ENCODE data around the gene MED27.

MED27 gene

DNA sequence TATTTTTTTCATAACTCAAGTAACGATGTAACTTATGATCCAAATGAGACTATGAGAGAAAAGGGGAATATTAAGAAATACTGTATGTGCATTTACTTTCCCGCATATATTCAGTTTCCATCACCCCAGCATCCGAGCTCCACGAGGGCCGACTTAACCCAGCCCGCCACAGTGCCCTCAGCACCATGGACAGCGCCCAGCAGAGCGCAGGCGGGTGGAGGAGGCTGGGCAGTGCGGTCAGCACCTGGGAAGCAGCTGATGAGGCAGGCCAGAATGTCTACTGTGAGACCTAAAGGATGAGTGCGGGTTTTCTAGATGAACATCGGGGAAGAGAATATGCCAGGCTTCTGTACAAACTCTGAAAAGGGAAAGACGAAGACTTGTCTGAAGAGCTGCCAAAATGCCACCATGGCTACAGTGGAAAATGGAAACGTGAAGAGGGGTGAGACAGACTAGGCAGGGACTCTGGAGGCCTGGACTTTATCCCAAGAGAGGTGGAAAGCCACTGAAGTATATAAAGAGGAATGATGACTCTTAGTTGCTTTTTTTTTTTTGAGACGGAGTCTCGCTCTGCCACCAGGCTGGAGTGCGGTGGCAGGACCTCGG lies 34.5 kb upstream of the MED27 start:
- Histone ChIP-seq H3K4me3 (ENCODE audit: low read length, poor library complexity, severe bottlenecking) (no peak overlapping the region), H3F3A (ENCODE audit: low read depth) (no peaks in the 10 kb centered on the region), H3K4me2 (ENCODE audit: low read depth, low read length, poor library complexity, severe bottlenecking) (no peak overlapping the region), H3K79me2 (ENCODE audit: insufficient read depth, low read length) (no peaks in the 10 kb centered on the region), H4K20me1 (ENCODE audit: insufficient read depth, low read length, poor library complexity, severe bottlenecking) (no peaks in the 10 kb centered on the region), H3K27me3 (ENCODE audit: insufficient read depth, low read length, poor library complexity, severe bottlenecking) (no peaks in the 10 kb centered on the region), H3K9me2 (replicated peaks; ENCODE audit: low read depth, low read length) (no peaks in the 10 kb centered on the region), H3K9ac (ENCODE audit: low read depth, low read length, poor library complexity, severe bottlenecking) (no peak overlapping the region), H3K36me3 (ENCODE audit: insufficient read depth, low read length) (no peaks in the 10 kb centered on the region), H3K4me1 (ENCODE audit: insufficient read depth, low read length, poor library complexity, severe bottlenecking) (no peaks in the 10 kb centered on the region), H2AFZ (ENCODE audit: low read length) (no peak overlapping the region), H3K9me3 (ENCODE audit: insufficient read depth, low read depth, low read length) (no peaks in the 10 kb centered on the region)
- no peak for TF ChIP-seq EZH2phosphoT487 (IDR thresholded peaks at IDR 0.05; ENCODE audit: borderline replicate concordance)
- TF ChIP-seq, protein P1, sequence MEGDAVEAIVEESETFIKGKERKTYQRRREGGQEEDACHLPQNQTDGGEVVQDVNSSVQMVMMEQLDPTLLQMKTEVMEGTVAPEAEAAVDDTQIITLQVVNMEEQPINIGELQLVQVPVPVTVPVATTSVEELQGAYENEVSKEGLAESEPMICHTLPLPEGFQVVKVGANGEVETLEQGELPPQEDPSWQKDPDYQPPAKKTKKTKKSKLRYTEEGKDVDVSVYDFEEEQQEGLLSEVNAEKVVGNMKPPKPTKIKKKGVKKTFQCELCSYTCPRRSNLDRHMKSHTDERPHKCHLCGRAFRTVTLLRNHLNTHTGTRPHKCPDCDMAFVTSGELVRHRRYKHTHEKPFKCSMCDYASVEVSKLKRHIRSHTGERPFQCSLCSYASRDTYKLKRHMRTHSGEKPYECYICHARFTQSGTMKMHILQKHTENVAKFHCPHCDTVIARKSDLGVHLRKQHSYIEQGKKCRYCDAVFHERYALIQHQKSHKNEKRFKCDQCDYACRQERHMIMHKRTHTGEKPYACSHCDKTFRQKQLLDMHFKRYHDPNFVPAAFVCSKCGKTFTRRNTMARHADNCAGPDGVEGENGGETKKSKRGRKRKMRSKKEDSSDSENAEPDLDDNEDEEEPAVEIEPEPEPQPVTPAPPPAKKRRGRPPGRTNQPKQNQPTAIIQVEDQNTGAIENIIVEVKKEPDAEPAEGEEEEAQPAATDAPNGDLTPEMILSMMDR (conservative IDR thresholded peaks at IDR 0.05; ENCODE audit: low read length), result no peak

DNA sequence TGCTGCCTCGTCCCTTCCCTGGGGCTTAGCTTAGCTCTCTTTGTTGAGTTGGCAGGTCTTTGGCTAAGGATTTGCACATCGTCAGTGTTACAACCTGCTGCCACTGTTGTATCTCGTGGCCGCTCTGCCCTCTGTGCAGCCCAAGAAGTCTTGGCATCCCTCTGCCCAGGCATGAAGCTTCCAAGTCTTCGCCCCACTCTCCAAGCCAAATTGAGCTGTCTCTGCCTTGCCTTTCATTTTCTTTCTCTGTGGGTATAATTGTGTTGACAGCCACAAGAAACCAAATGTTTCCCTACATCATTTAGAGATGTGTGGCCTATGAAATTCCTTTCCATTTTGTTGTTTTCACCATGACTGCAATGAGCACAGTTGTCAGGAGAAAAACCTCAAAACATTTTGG lies 29.6 kb upstream of the MED27 start:
- Histone ChIP-seq H4K20me1 (ENCODE audit: insufficient read depth, low read length, poor library complexity, severe bottlenecking) (no peaks in the 10 kb centered on the region), H3K9me3 (ENCODE audit: insufficient read depth, low read depth, low read length) (no peaks in the 10 kb centered on the region), H3K79me2 (ENCODE audit: insufficient read depth, low read length) (no peaks in the 10 kb centered on the region), H3K36me3 (ENCODE audit: insufficient read depth, low read length) (no peaks in the 10 kb centered on the region), H3K4me2 (ENCODE audit: low read depth, low read length, poor library complexity, severe bottlenecking) (no peak overlapping the region), H2AFZ (ENCODE audit: low read length) (no peak overlapping the region), H3K9ac (ENCODE audit: low read depth, low read length, poor library complexity, severe bottlenecking) (no peak overlapping the region), H3K27me3 (ENCODE audit: insufficient read depth, low read length, poor library complexity, severe bottlenecking) (no peaks in the 10 kb centered on the region), H3F3A (ENCODE audit: low read depth) (no peaks in the 10 kb centered on the region), H3K4me3 (ENCODE audit: low read length, poor library complexity, severe bottlenecking) (no peak overlapping the region), H3K4me1 (ENCODE audit: insufficient read depth, low read length, poor library complexity, severe bottlenecking) (no peaks in the 10 kb centered on the region), H3K9me2 (replicated peaks; ENCODE audit: low read depth, low read length) (no peaks in the 10 kb centered on the region)
- no peak for TF ChIP-seq EZH2phosphoT487 (IDR thresholded peaks at IDR 0.05; ENCODE audit: borderline replicate concordance)
- TF ChIP-seq, protein P1 (conservative IDR thresholded peaks at IDR 0.05; ENCODE audit: low read length), result no peak

DNA sequence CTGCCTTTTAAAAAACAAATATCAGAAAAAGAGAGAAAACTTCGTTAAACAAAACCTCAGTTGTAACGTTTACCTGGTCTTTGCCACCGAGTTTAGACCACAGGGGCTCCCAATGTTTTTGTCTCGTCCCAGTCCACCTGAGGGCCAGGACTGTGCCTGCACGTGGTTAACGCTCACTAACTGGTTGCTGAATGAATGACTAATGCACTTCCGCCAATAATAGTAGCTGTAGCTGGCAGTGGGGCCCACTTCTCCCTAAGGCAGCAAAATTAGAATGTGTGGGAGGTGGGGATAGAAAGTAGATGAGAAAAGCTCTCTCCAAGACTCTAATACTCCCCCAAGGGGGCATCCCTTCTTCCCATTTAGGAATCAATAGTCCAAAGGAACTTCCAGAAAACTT lies 29.1 kb upstream of the MED27 start:
- Histone ChIP-seq H3K79me2 (ENCODE audit: insufficient read depth, low read length) (no peaks in the 10 kb centered on the region), H3K36me3 (ENCODE audit: insufficient read depth, low read length) (no peaks in the 10 kb centered on the region), H3F3A (ENCODE audit: low read depth) (no peaks in the 10 kb centered on the region), H3K9me2 (replicated peaks; ENCODE audit: low read depth, low read length) (no peaks in the 10 kb centered on the region), H3K27me3 (ENCODE audit: insufficient read depth, low read length, poor library complexity, severe bottlenecking) (no peaks in the 10 kb centered on the region), H2AFZ (ENCODE audit: low read length) (no peak overlapping the region), H3K9ac (ENCODE audit: low read depth, low read length, poor library complexity, severe bottlenecking) (no peak overlapping the region), H3K4me1 (ENCODE audit: insufficient read depth, low read length, poor library complexity, severe bottlenecking) (no peaks in the 10 kb centered on the region), H3K4me2 (ENCODE audit: low read depth, low read length, poor library complexity, severe bottlenecking) (no peak overlapping the region), H3K9me3 (ENCODE audit: insufficient read depth, low read depth, low read length) (no peaks in the 10 kb centered on the region), H3K4me3 (ENCODE audit: low read length, poor library complexity, severe bottlenecking) (no peak overlapping the region), H4K20me1 (ENCODE audit: insufficient read depth, low read length, poor library complexity, severe bottlenecking) (no peaks in the 10 kb centered on the region)
- TF ChIP-seq EZH2phosphoT487 (IDR thresholded peaks at IDR 0.05; ENCODE audit: borderline replicate concordance), result no peak
- TF ChIP-seq, protein P1 (conservative IDR thresholded peaks at IDR 0.05; ENCODE audit: low read length), result no peak
